Measurements from ENCODE around the gene CTNND2.

GRCh38 chr5:11563822-11564221 lies 340.4 kb downstream of the CTNND2 start:
- TF ChIP-seq CTCF (IDR thresholded peaks at IDR 0.05; ENCODE audit: low read length) (no peak), EZH2 (optimal IDR thresholded peaks at IDR 0.05; ENCODE audit: low read depth, low read length) (no peak), EZH2phosphoT487 (IDR thresholded peaks at IDR 0.05; ENCODE audit: low read length) (no peak)
